ENCODE results near the gene DHDDS.
"Not testable (repeated sequence)": the region's sequence is repeated elsewhere in the genome, so short reads cannot be mapped to it uniquely, and the experiment has no call there.

The DHDDS gene

GRCh38 chr1:26493938-26494337 is 61.8 kb downstream of the DHDDS start:
- no peak for TF ChIP-seq CTCF (IDR thresholded peaks at IDR 0.05)
- TF ChIP-seq ZFX (IDR thresholded peaks at IDR 0.05; ENCODE audit: borderline replicate concordance): no peak
- H3K27ac ChIP-seq: no peak overlapping the region

GRCh38 chr1:26496861-26497260 is 64.7 kb downstream of the DHDDS start:
- no peak overlapping the region for H3K27ac ChIP-seq
- no peak for TF ChIP-seq CTCF (IDR thresholded peaks at IDR 0.05)
- no peak for TF ChIP-seq ZFX (IDR thresholded peaks at IDR 0.05; ENCODE audit: borderline replicate concordance)

- no peak overlapping the region for H3K27ac ChIP-seq
- TF ChIP-seq ZFX (IDR thresholded peaks at IDR 0.05; ENCODE audit: borderline replicate concordance): no peak
- no peak for TF ChIP-seq CTCF (IDR thresholded peaks at IDR 0.05)
Measured at GRCh38 chr1:26498894-26499293, 66.8 kb downstream of the DHDDS start.

- peak overlapping the region; percentile 96 for H3K27ac ChIP-seq
- TF ChIP-seq CTCF (IDR thresholded peaks at IDR 0.05): peak; percentile 76
- no peak for TF ChIP-seq ZFX (IDR thresholded peaks at IDR 0.05; ENCODE audit: borderline replicate concordance)
Measured at GRCh38 chr1:26500488-26501175, 68.5 kb downstream of the DHDDS start.

DNA sequence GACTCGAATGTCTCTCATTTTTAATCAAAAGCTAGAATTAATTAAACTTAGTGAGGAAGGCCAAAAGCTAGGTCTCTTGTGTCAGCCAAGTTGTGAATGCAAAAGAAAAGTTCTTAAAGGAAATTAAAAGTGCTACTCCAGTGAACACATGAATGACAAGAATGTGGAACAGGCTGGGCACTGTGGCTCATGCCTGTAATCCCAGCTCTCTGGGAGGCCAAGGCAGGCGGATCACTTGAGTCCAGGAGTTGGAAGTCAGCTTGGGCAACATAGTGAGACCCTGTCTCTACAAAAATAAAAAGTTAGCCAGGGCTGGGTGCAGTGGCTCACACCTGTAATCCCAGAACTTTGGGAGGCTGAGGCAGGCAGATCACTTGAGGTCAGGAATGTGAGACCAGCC is 78.6 kb downstream of the DHDDS start:
- H3K27ac ChIP-seq: not testable (repeated sequence)

GRCh38 chr1:26515836-26516235 is 83.7 kb downstream of the DHDDS start:
- H3K27ac ChIP-seq: not testable (repeated sequence)

DNA sequence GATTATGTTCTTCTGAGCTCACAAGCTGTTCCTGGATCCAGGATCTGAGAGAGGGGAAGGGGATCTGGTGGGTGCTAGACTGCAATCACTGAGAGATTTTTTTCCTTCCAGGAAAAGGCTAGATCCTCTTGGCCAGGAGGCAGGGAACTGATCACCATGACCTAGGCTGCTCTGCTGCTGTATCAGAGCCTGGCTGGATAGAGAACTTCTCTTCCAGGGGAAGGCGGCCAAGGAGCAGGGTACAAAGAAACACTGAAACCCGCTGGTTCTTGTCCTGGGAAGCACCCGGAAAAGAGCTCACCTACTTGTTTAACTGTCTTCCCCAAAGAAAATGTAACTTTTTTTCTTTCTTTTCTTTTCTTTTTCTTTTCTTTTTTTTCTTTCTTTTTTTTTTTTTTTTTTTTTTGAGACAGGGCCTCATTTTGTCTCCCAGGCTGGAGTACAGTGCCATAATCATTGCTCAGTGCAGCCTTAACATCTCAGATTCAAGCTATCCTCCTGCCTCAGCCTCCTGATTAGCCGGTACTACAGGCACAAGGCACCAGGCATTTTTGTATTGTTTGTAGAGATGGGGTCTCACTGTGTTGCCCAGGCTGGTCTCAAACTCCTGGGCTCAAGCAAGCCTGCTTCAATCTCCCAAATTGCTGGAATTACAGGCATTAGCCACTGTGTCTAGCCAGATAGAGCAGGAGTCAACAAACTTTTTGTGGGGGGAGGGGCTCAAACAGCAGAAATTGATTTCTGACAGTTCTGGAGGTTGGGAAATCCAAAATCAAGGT is 85.1 kb downstream of the DHDDS start:
- H3K27ac ChIP-seq: no peak overlapping the region
- TF ChIP-seq ZFX (IDR thresholded peaks at IDR 0.05; ENCODE audit: borderline replicate concordance) (no peak), CTCF (IDR thresholded peaks at IDR 0.05) (no peak)

DNA sequence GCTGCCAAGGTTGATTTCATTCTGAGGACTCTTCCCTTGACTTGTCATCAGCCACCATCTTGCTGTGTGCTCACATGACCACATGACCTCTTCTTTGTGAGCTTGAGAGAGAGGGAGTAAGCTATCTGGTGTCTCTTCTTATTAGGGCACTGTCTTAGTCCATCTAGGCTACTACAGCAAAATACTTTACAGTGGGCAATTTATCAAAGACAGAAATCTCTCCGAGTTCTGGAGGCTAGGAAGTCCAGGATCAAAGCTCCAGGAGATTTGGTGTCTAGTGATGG is 85.6 kb downstream of the DHDDS start:
- TF ChIP-seq CTCF (IDR thresholded peaks at IDR 0.05): no peak
- TF ChIP-seq ZFX (IDR thresholded peaks at IDR 0.05; ENCODE audit: borderline replicate concordance): no peak
- H3K27ac ChIP-seq: no peak overlapping the region

Measured in 22Rv1 (cell line).